GM19043 (cell line): ENCODE results near the gene TMEM51.

Experiments used
- ATAC-seq: cut with Tn5 transposase; IDR thresholded peaks from one replicate; pipeline ENCODE4 v1.9.1; 2021; ENCODE audit warnings: low read depth; ENCODE audit not compliant: unreplicated experiment

The TMEM51 gene

GRCh38 chr1:15262706-15263105 lies 109.2 kb downstream of the TMEM51 start:
- ATAC-seq, result no peak

- ATAC-seq, result no peak
These were observed 111.2 kb downstream of the TMEM51 start for GRCh38 chr1:15264769-15265168.
